Muscle layer of duodenum (tissue), 2 donors: ENCODE results near the gene UBXN11.
A peak's percentile ranks its signal among the peaks of the same experiment; 100 is the strongest.
"Not testable (repeated sequence)": the region's sequence is repeated elsewhere in the genome, so short reads cannot be mapped to it uniquely, and the experiment has no call there.

Experiments
- H3K27ac ChIP-seq: one replicate; pipeline ENCODE4 v1.7.0; 2013; ENCODE audit warnings: mild to moderate bottlenecking, low read length
- H3K27me3 ChIP-seq: one replicate; pipeline ENCODE4 v1.7.0; 2013; ENCODE audit warnings: low read depth, mild to moderate bottlenecking, control low read depth, low read length
- H3K36me3 ChIP-seq, 2 donors: one replicate each; pipeline ENCODE4 v1.7.0; 2013; ENCODE audit warnings: low read length in 2 of 2, control low read depth in 1 of 2, mild to moderate bottlenecking in 1 of 2; ENCODE audit not compliant: insufficient read depth in 2 of 2, control insufficient read depth in 1 of 2
- H3K4me1 ChIP-seq, 2 donors: one replicate each; pipeline ENCODE4 v1.7.0; 2013; ENCODE audit warnings: low read length in 2 of 2, mild to moderate bottlenecking in 2 of 2, control low read depth in 1 of 2, moderate library complexity in 1 of 2; ENCODE audit not compliant: insufficient read depth in 2 of 2, control insufficient read depth in 1 of 2
- H3K4me3 ChIP-seq, 2 donors: one replicate each; pipeline ENCODE4 v1.7.0; 2013; ENCODE audit warnings: low read length in 2 of 2, low read depth in 1 of 2, mild to moderate bottlenecking in 1 of 2
- H3K9me3 ChIP-seq, 2 donors: one replicate each; pipeline ENCODE4 v1.7.0; 2013; ENCODE audit warnings: low read length in 2 of 2, control low read depth in 1 of 2, mild to moderate bottlenecking in 1 of 2; ENCODE audit not compliant: control insufficient read depth in 1 of 2
- donor health status: healthy.

The UBXN11 gene

GRCh38 chr1:26297791-26298124 lies 8.7 kb downstream of the UBXN11 start:
- Histone ChIP-seq H3K27ac (no peak overlapping the region), H3K9me3 (no peaks in the 10 kb centered on the region), H3K27me3 (no peaks in the 10 kb centered on the region), H3K36me3 (peaks cover 0 to 25% of the 10 kb centered on the region in 2 donors), H3K4me1 (peaks cover 0 to 4% of the 10 kb centered on the region in 2 donors), H3K4me3 (no peak overlapping the region)

GRCh38 chr1:26297057-26297790 lies 9.2 kb downstream of the UBXN11 start:
- Histone ChIP-seq H3K9me3 (no peaks in the 10 kb centered on the region), H3K4me1 (no peaks in the 10 kb centered on the region), H3K27ac (no peak overlapping the region), H3K4me3 (no peak overlapping the region), H3K36me3 (peaks cover 0 to 25% of the 10 kb centered on the region in 2 donors), H3K27me3 (no peaks in the 10 kb centered on the region)

GRCh38 chr1:26296340-26297056 lies 9.9 kb downstream of the UBXN11 start:
- Histone ChIP-seq H3K4me3 (no peak overlapping the region), H3K27me3 (no peaks in the 10 kb centered on the region), H3K9me3 (no peaks in the 10 kb centered on the region), H3K36me3 (peaks cover 0 to 25% of the 10 kb centered on the region in 2 donors), H3K27ac (no peak overlapping the region), H3K4me1 (no peaks in the 10 kb centered on the region)

GRCh38 chr1:26295194-26296138 lies 11.0 kb downstream of the UBXN11 start:
- peaks cover 0 to 25% of the 10 kb centered on the region in 2 donors for H3K36me3 ChIP-seq

GRCh38 chr1:26293911-26294463 lies 12.4 kb downstream of the UBXN11 start:
- Histone ChIP-seq H3K4me1 (peaks cover 3 to 5% of the 10 kb centered on the region in 2 donors), H3K4me3 (no peak overlapping the region), H3K36me3 (peaks cover 0 to 25% of the 10 kb centered on the region in 2 donors), H3K9me3 (no peaks in the 10 kb centered on the region), H3K27me3 (no peaks in the 10 kb centered on the region), H3K27ac (no peak overlapping the region)

More at GRCh38 chr1:26295194-26296138, 11.0 kb downstream of the UBXN11 start:
- Histone ChIP-seq H3K27ac (no peak overlapping the region), H3K9me3 (no peaks in the 10 kb centered on the region), H3K27me3 (no peaks in the 10 kb centered on the region), H3K4me3 (no peak overlapping the region), H3K4me1 (peaks cover 0 to 5% of the 10 kb centered on the region in 2 donors)

GRCh38 chr1:26292735-26293134 lies 13.7 kb downstream of the UBXN11 start:
- not testable (repeated sequence) for H3K27me3 ChIP-seq, H3K27ac ChIP-seq, H3K4me3 ChIP-seq, H3K9me3 ChIP-seq
- Histone ChIP-seq H3K36me3 (peaks cover 0 to 25% of the 10 kb centered on the region in 2 donors), H3K4me1 (peaks cover 5 to 11% of the 10 kb centered on the region in 2 donors)

- H3K9me3 ChIP-seq, result no peaks in the 10 kb centered on the region
- H3K4me1 ChIP-seq, result peaks cover 5 to 14% of the 10 kb centered on the region in 2 donors
- no peak overlapping the region for H3K27ac ChIP-seq
- H3K36me3 ChIP-seq, result peaks cover 0 to 21% of the 10 kb centered on the region in 2 donors
- H3K27me3 ChIP-seq, result no peaks in the 10 kb centered on the region
- no peak overlapping the region for H3K4me3 ChIP-seq
These were observed 14.5 kb downstream of the UBXN11 start for GRCh38 chr1:26291939-26292338.

- no peak overlapping the region for H3K4me3 ChIP-seq
- no peak overlapping the region for H3K27ac ChIP-seq
- H3K36me3 ChIP-seq, result peaks cover 0 to 16% of the 10 kb centered on the region in 2 donors
- no peaks in the 10 kb centered on the region for H3K9me3 ChIP-seq
- H3K4me1 ChIP-seq, result peaks cover 5 to 14% of the 10 kb centered on the region in 2 donors
- no peaks in the 10 kb centered on the region for H3K27me3 ChIP-seq
These were observed 15.0 kb downstream of the UBXN11 start for GRCh38 chr1:26291433-26291832.

- Histone ChIP-seq H3K9me3 (no peaks in the 10 kb centered on the region), H3K27ac (no peak overlapping the region), H3K4me3 (no peak overlapping the region), H3K4me1 (peaks cover 9 to 14% of the 10 kb centered on the region in 2 donors), H3K27me3 (no peaks in the 10 kb centered on the region), H3K36me3 (peaks cover 0 to 12% of the 10 kb centered on the region in 2 donors)
These were observed 15.6 kb downstream of the UBXN11 start for GRCh38 chr1:26290882-26291261.

GRCh38 chr1:26290122-26290881 lies 16.1 kb downstream of the UBXN11 start:
- H3K4me1 ChIP-seq, result peaks cover 9 to 14% of the 10 kb centered on the region in 2 donors
- H3K27ac ChIP-seq, result peak overlapping the region; percentile 16

More at GRCh38 chr1:26290122-26290881, 16.1 kb downstream of the UBXN11 start:
- Histone ChIP-seq H3K36me3 (peaks cover 0 to 8% of the 10 kb centered on the region in 2 donors), H3K4me3 (no peak overlapping the region), H3K9me3 (no peaks in the 10 kb centered on the region), H3K27me3 (no peaks in the 10 kb centered on the region)
